ENCODE results near the gene TPO. TPM values are rescaled to one million over a fixed set of nuclear protein-coding genes. Genes with fewer than 3 reads are reported as not detected.

The TPO gene
- total RNA-seq, 1 donor from 2014 or later: not detected

GRCh38 chr2:1440581-1440980 lies 27.3 kb downstream of the TPO start:
- intact Hi-C loops (cut with micrococcal nuclease): no loop called here
- Mint-ChIP-seq H3K27me3 (no peaks in the 10 kb centered on the region), H3K9me3 (peaks cover 6% of the 10 kb centered on the region), H3K36me3 (ENCODE audit: low read depth) (no peaks in the 10 kb centered on the region), H3K27ac (no peak overlapping the region), H3K4me3 (no peak overlapping the region), H3K4me1 (no peaks in the 10 kb centered on the region)
- TF ChIP-seq CTCF (IDR thresholded peaks at IDR 0.05): no peak
- ChIA-PET POLR2A (no interaction called here), CTCF (no interaction called here)
- no peak for ATAC-seq (ENCODE audit: low read depth)
- DNase-seq: no peak

DNA sequence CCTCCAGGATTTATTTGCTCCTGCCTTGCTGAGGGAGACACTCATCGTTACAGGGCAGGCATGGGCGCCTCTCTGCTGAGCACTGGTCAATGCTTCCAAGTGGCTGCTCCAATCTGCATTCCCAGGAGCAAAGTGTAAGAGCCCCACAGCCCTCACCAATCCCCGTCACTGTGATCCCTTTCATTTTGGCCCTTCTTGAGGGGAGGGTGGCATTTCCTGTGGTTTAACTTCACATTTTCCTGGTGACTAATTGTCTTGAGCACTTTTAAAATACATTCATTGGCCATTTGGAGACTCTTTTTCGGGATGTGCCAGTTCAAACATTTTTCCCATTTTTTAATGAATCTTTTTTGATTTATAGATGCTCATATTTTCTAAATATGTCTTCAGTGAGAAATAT lies 33.0 kb downstream of the TPO start:
- POLR2A ChIA-PET: no interaction called here
- peaks cover 21% of the 10 kb centered on the region for H3K27me3 Mint-ChIP-seq
- CTCF ChIA-PET: no interaction called here

GRCh38 chr2:1448009-1448408 lies 34.7 kb downstream of the TPO start:
- Mint-ChIP-seq H3K9me3 (no peaks in the 10 kb centered on the region), H3K27me3 (peaks cover 21% of the 10 kb centered on the region), H3K4me3 (no peak overlapping the region), H3K4me1 (no peaks in the 10 kb centered on the region), H3K36me3 (ENCODE audit: low read depth) (no peaks in the 10 kb centered on the region), H3K27ac (no peak overlapping the region)
- POLR2A ChIA-PET: no interaction called here
- CTCF ChIA-PET: no interaction called here
- no peak for TF ChIP-seq CTCF (IDR thresholded peaks at IDR 0.05)
- ATAC-seq (ENCODE audit: low read depth) (no peak), DNase-seq (no peak)
- intact Hi-C loops (cut with micrococcal nuclease): no loop called here

More for the DNA sequence above, 33.0 kb downstream of the TPO start:
- no peak for TF ChIP-seq CTCF (IDR thresholded peaks at IDR 0.05)
- H3K9me3 Mint-ChIP-seq: peaks cover 6% of the 10 kb centered on the region
- intact Hi-C loops (cut with micrococcal nuclease): no loop called here
- DNase-seq: no peak
- ATAC-seq (ENCODE audit: low read depth): no peak
- H3K27ac Mint-ChIP-seq: no peak overlapping the region
- H3K4me3 Mint-ChIP-seq: no peak overlapping the region
- no peaks in the 10 kb centered on the region for H3K4me1 Mint-ChIP-seq
- H3K36me3 Mint-ChIP-seq (ENCODE audit: low read depth): no peaks in the 10 kb centered on the region

DNA sequence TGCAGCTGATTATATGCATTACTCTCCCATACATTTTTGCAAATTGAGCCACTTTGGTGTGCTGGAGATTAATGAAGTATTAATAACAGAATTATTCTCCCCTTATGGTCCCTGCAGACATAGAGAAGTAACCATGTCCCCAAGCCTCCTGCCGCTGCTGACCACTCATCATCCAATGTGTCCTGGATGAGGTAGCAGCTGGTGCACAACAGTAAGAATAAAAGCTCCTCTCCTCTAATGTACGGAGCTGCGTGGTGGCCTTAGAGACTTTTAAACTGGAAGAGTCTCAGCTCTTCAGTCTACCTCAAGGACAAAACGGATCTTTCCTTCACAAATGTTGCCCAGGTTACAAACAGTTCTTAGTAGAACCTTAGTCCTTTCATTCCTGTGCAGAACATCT lies 37.7 kb downstream of the TPO start:
- POLR2A ChIA-PET: no interaction called here
- no peak overlapping the region for H3K27ac Mint-ChIP-seq

GRCh38 chr2:1451422-1451821 lies 38.2 kb downstream of the TPO start:
- Mint-ChIP-seq H3K4me3 (no peak overlapping the region), H3K36me3 (ENCODE audit: low read depth) (no peaks in the 10 kb centered on the region), H3K27ac (no peak overlapping the region), H3K9me3 (no peaks in the 10 kb centered on the region), H3K27me3 (peaks cover 23% of the 10 kb centered on the region), H3K4me1 (no peaks in the 10 kb centered on the region)
- CTCF ChIA-PET: no interaction called here
- TF ChIP-seq CTCF (IDR thresholded peaks at IDR 0.05): no peak
- intact Hi-C loops (cut with micrococcal nuclease): no loop called here
- DNase-seq (no peak), ATAC-seq (ENCODE audit: low read depth) (no peak)
- POLR2A ChIA-PET: no interaction called here

More for the DNA sequence above, 37.7 kb downstream of the TPO start:
- Mint-ChIP-seq H3K4me3 (no peak overlapping the region), H3K9me3 (no peaks in the 10 kb centered on the region), H3K27me3 (peaks cover 23% of the 10 kb centered on the region), H3K36me3 (ENCODE audit: low read depth) (no peaks in the 10 kb centered on the region), H3K4me1 (no peaks in the 10 kb centered on the region)
- intact Hi-C loops (cut with micrococcal nuclease): no loop called here
- CTCF ChIA-PET: no interaction called here
- ATAC-seq (ENCODE audit: low read depth) (no peak), DNase-seq (no peak)
- no peak for TF ChIP-seq CTCF (IDR thresholded peaks at IDR 0.05)

Measured in activated B cell treated with CpG ODN at 0.5 μM for 24 hours (primary cell).